ENCODE data around the gene C4orf50.
A peak's percentile ranks its signal among the peaks of the same experiment; 100 is the strongest.

C4orf50 gene

DNA sequence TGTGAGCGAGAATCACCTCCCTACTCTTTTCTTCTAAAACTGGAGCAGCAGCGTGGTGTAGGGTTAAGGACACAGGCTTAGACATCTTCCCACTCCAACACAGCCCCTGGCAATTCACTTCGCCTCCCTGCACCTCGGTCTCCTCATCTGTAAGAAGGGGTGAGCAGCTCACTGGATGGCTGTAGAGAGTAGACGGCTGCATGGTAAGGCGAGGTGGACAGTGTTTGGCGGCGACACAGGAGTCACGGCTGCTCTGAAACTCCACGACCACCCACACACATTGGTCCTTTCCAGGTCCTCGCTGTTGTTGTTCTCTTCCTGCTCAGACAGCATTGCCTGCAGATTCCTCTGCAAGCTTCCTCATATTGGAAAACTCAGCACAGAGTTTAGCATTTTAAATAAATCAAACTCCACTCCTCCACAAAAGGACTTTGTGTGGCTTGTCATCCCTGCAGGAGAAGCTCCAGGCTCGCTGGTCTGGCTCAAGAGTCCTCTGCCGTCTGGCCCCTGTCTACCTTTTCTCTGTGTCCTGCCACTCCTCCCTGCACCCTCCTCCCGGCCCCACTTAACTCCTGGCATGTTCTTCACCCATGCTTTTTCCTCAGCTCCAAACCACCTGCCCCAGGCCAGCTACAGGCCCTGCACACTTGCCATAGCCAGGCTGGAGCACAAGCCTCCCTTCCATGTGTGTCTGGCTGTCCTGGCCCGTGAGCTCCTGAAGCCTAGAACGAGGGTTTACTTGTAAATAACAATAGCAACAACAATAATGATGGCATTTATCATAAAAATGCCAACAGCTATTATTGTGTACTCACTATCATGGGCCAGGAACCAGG, 84.0 kb downstream of the C4orf50 start:
- DNase-seq = no peak

DNA sequence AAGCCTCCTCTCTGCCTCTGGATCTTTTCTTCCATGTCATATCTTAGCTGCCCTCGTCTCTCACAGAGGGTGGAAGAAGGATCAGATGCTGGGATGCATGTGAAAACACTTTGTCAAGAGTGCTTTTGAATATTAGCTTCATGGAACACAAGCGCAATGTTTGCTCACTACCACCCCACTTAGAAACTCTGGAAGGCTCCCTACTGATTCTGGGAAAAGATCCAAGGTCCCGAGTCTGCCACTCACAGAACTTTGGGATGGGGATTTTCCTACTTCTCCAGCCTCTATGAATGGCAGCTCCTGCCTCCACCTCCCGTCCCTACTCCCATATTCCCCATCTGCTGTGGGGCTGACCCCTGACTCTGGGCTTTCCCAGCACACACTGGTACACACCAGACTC, 85.1 kb downstream of the C4orf50 start:
- DNase-seq = no peak

- DNase-seq = peak; percentile 84
These were observed 86.1 kb downstream of the C4orf50 start for GRCh38 chr4:5932035-5932568.

GRCh38 chr4:5931526-5931925, 86.7 kb downstream of the C4orf50 start:
- DNase-seq = no peak

GRCh38 chr4:5930876-5931275, 87.4 kb downstream of the C4orf50 start:
- no peak for DNase-seq

- no peak for DNase-seq
These were observed 87.8 kb downstream of the C4orf50 start for GRCh38 chr4:5930456-5930855.

DNA sequence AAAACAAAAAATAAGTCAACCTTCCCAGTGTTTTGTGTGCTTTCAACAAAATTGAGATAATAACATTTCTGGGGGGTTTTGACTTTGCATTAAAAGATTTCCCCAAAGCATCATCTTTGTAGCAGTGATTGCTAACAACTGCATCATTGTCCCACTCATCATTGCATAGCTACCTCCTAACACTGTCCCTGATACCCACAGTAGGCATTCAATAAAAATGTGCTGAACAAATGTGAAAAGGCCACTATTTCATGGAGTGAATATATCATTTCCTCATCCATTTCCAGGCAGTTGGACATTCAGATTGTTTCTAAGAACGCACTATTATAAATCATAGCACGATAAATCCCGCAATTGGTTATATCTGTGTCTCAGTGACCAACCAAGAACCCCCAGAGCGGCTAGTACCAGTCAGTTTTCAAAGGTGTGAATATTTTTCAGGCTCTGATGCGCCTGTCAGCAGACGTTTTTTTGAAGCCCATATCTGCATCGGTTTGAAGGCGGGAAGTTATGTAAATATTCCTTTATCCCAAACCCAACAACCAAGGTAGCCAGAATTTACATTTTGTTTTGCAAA, 89.3 kb downstream of the C4orf50 start:
- DNase-seq = no peak

- DNase-seq = no peak
These were observed 90.0 kb downstream of the C4orf50 start for GRCh38 chr4:5928274-5928673.

- DNase-seq = no peak
These were observed 90.5 kb downstream of the C4orf50 start for GRCh38 chr4:5927747-5928146.

- DNase-seq = no peak
These were observed 91.1 kb downstream of the C4orf50 start for GRCh38 chr4:5927116-5927515.

DNA sequence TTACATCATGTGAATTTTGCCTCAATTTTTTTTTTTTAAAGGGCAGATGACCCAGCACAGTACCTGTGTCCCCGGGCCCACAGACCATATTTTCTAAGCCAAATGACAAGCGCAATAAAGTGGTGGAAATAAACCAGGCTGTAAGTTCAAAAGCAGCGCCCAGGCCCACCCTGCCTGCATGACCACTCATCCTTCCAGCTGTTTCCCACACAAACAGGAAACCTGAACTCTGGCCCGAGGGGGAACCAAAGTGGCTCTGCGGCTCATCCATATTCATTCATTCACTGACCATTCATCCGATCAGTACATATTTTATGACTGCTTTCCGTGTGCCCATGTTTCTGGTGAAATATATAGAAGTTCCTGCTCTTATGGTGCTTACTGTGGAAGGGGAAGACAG, 91.6 kb downstream of the C4orf50 start:
- DNase-seq = no peak

GRCh38 chr4:5925419-5926200, 92.6 kb downstream of the C4orf50 start:
- DNase-seq = no peak

DNA sequence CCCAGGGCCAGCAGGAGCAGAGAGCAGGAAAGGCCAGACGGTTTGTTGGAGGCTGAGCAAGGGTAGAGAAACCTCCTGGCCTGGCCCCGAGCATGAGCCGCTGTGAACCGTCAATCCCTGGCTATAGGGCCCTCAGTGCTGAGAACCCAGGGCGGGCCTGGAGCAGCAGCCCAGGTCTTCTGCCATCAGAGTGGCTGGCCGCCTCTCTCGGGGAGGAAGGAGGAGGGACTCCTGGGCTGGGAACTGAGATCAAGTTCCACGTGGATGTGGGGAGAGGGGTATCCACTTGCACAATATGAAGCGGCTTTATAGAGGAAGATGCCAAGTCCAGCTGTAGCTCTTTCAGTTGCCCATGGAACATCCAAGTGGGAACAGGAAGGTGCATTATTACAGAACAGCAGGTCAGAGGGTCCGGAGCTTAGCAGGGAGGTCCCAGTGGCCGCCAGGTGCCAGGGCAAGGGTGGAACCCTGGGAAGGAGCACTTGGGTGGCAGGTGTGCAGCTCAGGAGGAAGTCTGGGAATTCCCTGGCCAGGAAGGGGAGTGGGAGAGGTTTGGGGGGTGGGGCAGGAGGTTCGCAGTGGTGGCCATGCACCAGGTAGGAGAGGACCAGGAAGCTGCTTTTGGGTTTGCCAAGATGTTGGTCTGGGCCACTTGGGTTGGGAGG, 93.6 kb downstream of the C4orf50 start:
- DNase-seq = no peak

- DNase-seq = no peak
These were observed 94.9 kb downstream of the C4orf50 start for GRCh38 chr4:5923376-5923775.

DNA sequence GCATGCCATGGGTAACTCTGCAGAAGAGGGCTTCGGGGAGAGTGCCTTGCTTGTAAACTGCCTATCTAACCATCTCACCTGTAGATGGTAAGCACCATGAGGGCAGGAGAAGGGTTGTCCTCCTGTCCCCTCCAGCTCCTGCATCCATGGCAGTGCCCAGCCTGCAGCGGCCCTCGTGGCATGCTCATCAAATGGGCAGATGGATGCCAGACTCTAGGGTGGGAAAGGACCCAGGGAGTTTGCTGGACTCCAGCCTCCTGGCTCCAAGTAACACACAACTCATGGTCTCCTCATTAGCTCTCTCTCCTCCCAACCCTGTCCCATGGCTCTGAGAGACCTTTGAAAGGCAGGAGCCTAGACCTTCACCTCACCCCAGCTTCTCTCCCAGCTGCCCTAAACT, 95.7 kb downstream of the C4orf50 start:
- DNase-seq = no peak

GRCh38 chr4:5921981-5922380, 96.2 kb downstream of the C4orf50 start:
- no peak for DNase-seq

GRCh38 chr4:5921101-5921980, 96.9 kb downstream of the C4orf50 start:
- DNase-seq = no peak

DNA sequence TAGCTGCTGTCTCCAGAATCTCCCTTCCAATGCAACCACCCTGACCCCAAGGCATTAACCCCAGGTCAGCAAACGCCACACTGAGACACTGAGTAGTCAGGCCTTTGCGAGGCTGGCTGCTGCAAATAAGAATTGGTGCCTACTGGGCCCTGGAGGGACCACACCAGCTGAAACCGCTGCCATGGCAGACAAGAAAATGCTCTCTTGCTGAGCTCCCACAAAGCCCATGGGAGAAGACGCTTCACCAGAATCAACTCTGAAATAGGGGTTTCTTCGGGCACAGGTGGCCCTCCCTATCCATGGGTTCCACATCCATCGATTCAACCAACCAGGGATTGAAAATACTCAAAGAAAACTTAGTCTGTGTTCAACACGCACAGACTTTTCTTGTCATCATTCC, 98.7 kb downstream of the C4orf50 start:
- no peak for DNase-seq

GRCh38 chr4:5919044-5919443, 99.2 kb downstream of the C4orf50 start:
- DNase-seq = no peak

DNA sequence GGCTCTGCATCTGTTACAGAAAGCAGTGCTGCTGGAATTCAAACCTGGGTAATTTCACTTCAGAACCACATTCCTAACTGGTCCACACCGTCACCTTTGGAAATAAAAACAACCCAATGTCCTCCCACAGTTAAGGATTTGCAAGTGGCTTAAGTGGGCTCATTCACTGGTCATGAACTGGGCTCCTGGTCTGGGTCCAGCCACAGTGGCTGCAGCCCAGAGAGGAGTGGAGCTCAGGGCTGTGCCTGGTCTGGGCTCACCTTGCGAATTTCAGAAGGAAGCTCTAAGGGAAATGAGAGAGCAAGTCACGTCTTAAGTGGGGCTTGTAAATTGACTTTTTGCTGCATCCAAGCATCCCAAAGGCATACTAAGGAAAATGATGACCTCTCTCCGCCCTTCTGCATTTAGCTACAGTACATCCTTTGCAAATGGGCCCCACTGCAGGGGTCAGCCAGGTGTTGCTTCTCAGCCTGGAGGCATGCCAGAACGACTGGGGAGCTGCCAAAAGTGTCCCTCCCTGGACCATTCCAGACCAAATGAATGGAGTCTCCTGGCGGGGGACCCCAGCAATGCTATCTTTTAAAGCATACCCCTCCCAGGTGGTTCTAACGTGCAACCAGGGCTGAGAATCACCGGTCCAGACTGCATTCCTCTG, 99.8 kb downstream of the C4orf50 start:
- DNase-seq = no peak

- DNase-seq = no peak
These were observed 100.6 kb downstream of the C4orf50 start for GRCh38 chr4:5917672-5918071.

GRCh38 chr4:5916229-5916628, 102.0 kb downstream of the C4orf50 start:
- no peak for DNase-seq
